ENCODE data around the gene PARP12.

- no peak for TF ChIP-seq CTCF (IDR thresholded peaks at IDR 0.05)
- TF ChIP-seq POLR2A (IDR thresholded peaks at IDR 0.05) = no peak
Observed at GRCh38 chr7:140060788-140061606, 1.8 kb downstream of the PARP12 start.

Data from uterus (tissue), 2 donors.